Smooth muscle cell (in vitro differentiated cells): ENCODE results near the gene PDLIM5. TPM values are rescaled to one million over a fixed set of nuclear protein-coding genes. Genes with fewer than 3 reads are reported as not detected.
A peak's percentile ranks its signal among the peaks of the same experiment; 100 is the strongest.

Experiments
- DNase-seq: peaks from one replicate; lab custom pipeline; 2025; ENCODE audit not compliant: unreplicated experiment; lab: John Stamatoyannopoulos, UW
- H2AFZ ChIP-seq: fragments of 200-600 bp; sonication (generic); 2 replicates; pipeline ENCODE4 v1.6.0; 2016; ENCODE audit warnings: antibody characterized with exemption, low read depth, mild to moderate bottlenecking
- H3F3A ChIP-seq: fragments of 200-600 bp; sonication (generic); 2 replicates; pipeline ENCODE4 v1.6.0; 2017; ENCODE audit warnings: antibody characterized with exemption, low read depth
- H3K27ac ChIP-seq: fragments of 200-600 bp; sonication (generic); 2 replicates; pipeline ENCODE4 v1.5.1; 2016; ENCODE audit warnings: low read depth, mild to moderate bottlenecking
- H3K27me3 ChIP-seq: fragments of 200-600 bp; sonication (generic); 2 replicates; pipeline ENCODE4 v1.6.1; 2016; ENCODE audit warnings: low read depth, mild to moderate bottlenecking
- H3K36me3 ChIP-seq: fragments of 200-600 bp; sonication (generic); 2 replicates; pipeline ENCODE4 v1.5.1; 2016; ENCODE audit warnings: low read depth
- H3K4me1 ChIP-seq: fragments of 200-600 bp; sonication (generic); 2 replicates; pipeline ENCODE4 v1.5.1; 2016; ENCODE audit warnings: low read depth
- H3K4me2 ChIP-seq: fragments of 200-600 bp; sonication (generic); 2 replicates; pipeline ENCODE4 v1.6.0; 2016; ENCODE audit warnings: mild to moderate bottlenecking
- H3K4me3 ChIP-seq: fragments of 200-600 bp; sonication (generic); 2 replicates; pipeline ENCODE4 v1.5.1; 2016; ENCODE audit warnings: mild to moderate bottlenecking
- H3K79me2 ChIP-seq: fragments of 200-600 bp; sonication (generic); 2 replicates; pipeline ENCODE4 v1.6.0; 2016; ENCODE audit warnings: low read depth, mild to moderate bottlenecking
- H3K9ac ChIP-seq: fragments of 200-600 bp; sonication (generic); 2 replicates; pipeline ENCODE4 v1.6.0; 2016; ENCODE audit warnings: low read depth
- H3K9me3 ChIP-seq: fragments of 200-600 bp; sonication (generic); replicated peaks from 2 replicates; pipeline ENCODE4 v1.5.1; 2016; ENCODE audit warnings: low read depth
- H4K20me1 ChIP-seq: fragments of 200-600 bp; sonication (generic); 2 replicates; pipeline ENCODE4 v1.6.0; 2016; ENCODE audit warnings: low read depth
- WGBS: methylation state at CpG from one replicate; pipeline ENCODE4 v1.1.7; 2016; ENCODE audit warnings: low lambda C conversion rate; 5-methylcytosine and 5-hydroxymethylcytosine counted together
- polyA plus RNA-seq: library from polyadenylated mRNA; unstranded; fragments of >200 nt; fragmentation: Nextera tagmentation; extraction: Ambion mirVana; gene quantifications from 2 replicates; pipeline ENCODE4 v1.2.1, GENCODE V29; 2016
- total RNA-seq: library from RNA; depleted of rRNA; stranded (reverse); fragments of >200 nt; gene quantifications from 2 replicates; pipeline ENCODE4 v1.2.3, GENCODE V29; 2014
- TF ChIP-seq, protein P1 (sequence below): fragments of 200-600 bp; sonication (generic); IDR thresholded peaks from 2 replicates; pipeline ENCODE4 v1.5.1; 2017; ENCODE audit warnings: borderline replicate concordance, mild to moderate bottlenecking, antibody characterized with exemption; ENCODE audit not compliant: insufficient read depth, poor library complexity, severe bottlenecking

Gene PDLIM5
- total and polyA plus RNA-seq, 2 experiments from 2014 or later = 129 to 150 TPM

DNA sequence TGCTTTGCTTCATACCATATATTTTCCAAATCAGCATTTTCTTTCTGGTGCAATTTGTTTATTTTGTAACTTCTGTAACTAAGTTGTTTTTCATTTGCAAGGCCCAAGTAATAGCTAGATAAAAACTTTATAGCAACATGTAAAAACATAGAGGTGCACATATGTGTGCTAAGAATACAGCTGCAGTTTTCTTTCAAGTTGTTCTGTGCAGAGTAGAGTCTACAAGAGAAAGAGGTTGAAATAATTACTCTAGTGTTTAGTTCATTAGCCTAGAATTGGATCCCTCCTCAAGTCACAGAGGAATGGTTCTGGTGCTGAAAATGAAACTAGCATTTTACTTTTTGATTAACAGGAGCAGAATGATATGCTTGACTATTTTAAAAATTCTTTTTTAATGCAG is 32.2 kb upstream of the PDLIM5 start:
- no peaks in the 10 kb centered on the region for H3K36me3 ChIP-seq
- no peak for DNase-seq
- H3K9me3 ChIP-seq = no peaks in the 10 kb centered on the region
- no peaks in the 10 kb centered on the region for H3K79me2 ChIP-seq
- peaks cover 4% of the 10 kb centered on the region for H3K4me1 ChIP-seq
- H3K4me3 ChIP-seq = no peak overlapping the region
- no peaks in the 10 kb centered on the region for H3F3A ChIP-seq
- no peaks in the 10 kb centered on the region for H3K27me3 ChIP-seq
- H3K9ac ChIP-seq = no peak overlapping the region
- TF ChIP-seq, protein P1, sequence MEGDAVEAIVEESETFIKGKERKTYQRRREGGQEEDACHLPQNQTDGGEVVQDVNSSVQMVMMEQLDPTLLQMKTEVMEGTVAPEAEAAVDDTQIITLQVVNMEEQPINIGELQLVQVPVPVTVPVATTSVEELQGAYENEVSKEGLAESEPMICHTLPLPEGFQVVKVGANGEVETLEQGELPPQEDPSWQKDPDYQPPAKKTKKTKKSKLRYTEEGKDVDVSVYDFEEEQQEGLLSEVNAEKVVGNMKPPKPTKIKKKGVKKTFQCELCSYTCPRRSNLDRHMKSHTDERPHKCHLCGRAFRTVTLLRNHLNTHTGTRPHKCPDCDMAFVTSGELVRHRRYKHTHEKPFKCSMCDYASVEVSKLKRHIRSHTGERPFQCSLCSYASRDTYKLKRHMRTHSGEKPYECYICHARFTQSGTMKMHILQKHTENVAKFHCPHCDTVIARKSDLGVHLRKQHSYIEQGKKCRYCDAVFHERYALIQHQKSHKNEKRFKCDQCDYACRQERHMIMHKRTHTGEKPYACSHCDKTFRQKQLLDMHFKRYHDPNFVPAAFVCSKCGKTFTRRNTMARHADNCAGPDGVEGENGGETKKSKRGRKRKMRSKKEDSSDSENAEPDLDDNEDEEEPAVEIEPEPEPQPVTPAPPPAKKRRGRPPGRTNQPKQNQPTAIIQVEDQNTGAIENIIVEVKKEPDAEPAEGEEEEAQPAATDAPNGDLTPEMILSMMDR = no peak
- H3K4me2 ChIP-seq = peak overlapping the region; percentile 66
- no peaks in the 10 kb centered on the region for H4K20me1 ChIP-seq
- H2AFZ ChIP-seq = no peak overlapping the region
- peak overlapping the region; percentile 5 for H3K27ac ChIP-seq

DNA sequence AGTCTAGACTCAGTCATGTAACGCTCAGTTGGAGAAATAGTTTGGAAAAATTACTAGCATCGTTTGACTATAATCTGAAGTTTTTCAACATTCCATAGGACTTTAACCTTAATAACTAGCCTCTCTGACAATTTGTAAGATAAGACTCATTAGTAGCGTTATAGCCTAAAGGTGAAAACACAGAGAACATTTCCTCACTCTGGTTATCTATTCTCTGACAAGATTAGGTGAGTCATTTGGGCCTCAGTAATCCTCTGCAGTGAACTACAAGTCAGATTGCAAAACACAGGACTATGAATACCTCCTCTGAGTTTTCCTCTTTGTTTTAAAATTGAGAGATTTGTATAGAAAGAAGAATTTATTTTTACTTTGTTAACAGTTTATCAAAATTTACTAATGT is 31.8 kb upstream of the PDLIM5 start:
- no peak overlapping the region for H3K9ac ChIP-seq
- DNase-seq = no peak
- H2AFZ ChIP-seq = no peak overlapping the region
- no peaks in the 10 kb centered on the region for H4K20me1 ChIP-seq
- H3K9me3 ChIP-seq = no peaks in the 10 kb centered on the region
- H3K27me3 ChIP-seq = no peaks in the 10 kb centered on the region
- 23% methylated on average over 3 of the region's 3 CpGs for WGBS
- H3K4me2 ChIP-seq = peak overlapping the region; percentile 66
- H3K4me1 ChIP-seq = peaks cover 4% of the 10 kb centered on the region
- H3K36me3 ChIP-seq = no peaks in the 10 kb centered on the region
- H3K27ac ChIP-seq = peak overlapping the region; percentile 5
- TF ChIP-seq, protein P1 = no peak
- H3K4me3 ChIP-seq = no peak overlapping the region
- H3F3A ChIP-seq = no peaks in the 10 kb centered on the region
- H3K79me2 ChIP-seq = no peaks in the 10 kb centered on the region

DNA sequence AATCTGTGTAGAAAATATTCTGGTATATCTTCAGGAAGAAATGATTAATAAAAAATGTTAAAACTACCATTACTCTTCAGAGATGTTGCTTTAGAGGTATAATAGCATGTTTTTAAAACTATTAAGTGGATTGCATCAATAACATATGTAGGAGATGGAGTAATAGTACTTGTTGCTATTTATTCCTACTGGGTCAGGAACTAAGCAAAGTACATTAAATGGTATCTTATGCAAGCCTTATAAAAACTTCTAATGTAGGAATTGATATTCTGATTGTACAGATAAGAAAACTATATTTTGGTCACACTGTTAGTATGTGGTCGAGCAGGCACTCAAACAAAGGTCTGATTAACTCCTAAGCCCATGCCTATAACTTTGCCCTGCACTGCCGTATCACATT is 31.4 kb upstream of the PDLIM5 start:
- H3F3A ChIP-seq = no peaks in the 10 kb centered on the region
- no peaks in the 10 kb centered on the region for H3K36me3 ChIP-seq
- H3K27ac ChIP-seq = peak overlapping the region; percentile 5
- no peak overlapping the region for H3K4me3 ChIP-seq
- no peak for DNase-seq
- H3K4me1 ChIP-seq = peaks cover 4% of the 10 kb centered on the region
- 53% methylated on average over 2 of the region's 2 CpGs for WGBS
- H3K79me2 ChIP-seq = no peaks in the 10 kb centered on the region
- no peaks in the 10 kb centered on the region for H3K27me3 ChIP-seq
- H2AFZ ChIP-seq = no peak overlapping the region
- no peak overlapping the region for H3K9ac ChIP-seq
- H3K4me2 ChIP-seq = peak overlapping the region; percentile 66
- TF ChIP-seq, protein P1 = no peak
- H3K9me3 ChIP-seq = no peaks in the 10 kb centered on the region
- H4K20me1 ChIP-seq = no peaks in the 10 kb centered on the region

DNA sequence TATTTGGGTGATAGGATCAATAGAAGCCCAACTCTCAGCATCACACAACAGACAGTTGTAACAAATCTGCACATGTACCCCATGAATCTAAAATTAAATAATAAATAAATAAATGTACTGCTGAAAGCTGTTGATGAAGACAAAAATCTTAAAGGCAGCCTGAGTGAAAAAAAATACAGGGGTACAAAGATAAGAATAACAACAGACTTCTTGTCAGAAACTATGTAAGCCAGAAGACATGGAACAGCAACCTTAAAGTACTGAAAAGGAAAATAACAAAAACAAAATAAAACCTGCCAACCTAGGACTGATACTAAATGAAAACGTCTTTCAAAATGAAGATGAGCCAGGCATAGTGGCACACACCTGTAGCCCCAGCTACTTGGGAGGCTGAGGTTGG is 25.0 kb upstream of the PDLIM5 start:
- Histone ChIP-seq H3K27ac (no peak overlapping the region), H3K4me1 (no peaks in the 10 kb centered on the region), H3K9ac (no peak overlapping the region), H3K4me3 (no peak overlapping the region), H3K36me3 (no peaks in the 10 kb centered on the region), H3K4me2 (no peak overlapping the region), H2AFZ (no peak overlapping the region), H4K20me1 (no peaks in the 10 kb centered on the region), H3K27me3 (no peaks in the 10 kb centered on the region), H3K9me3 (peaks cover 6% of the 10 kb centered on the region), H3F3A (no peaks in the 10 kb centered on the region), H3K79me2 (no peaks in the 10 kb centered on the region)
- WGBS = 68% methylated on average over 1 of the region's 1 CpG
- TF ChIP-seq, protein P1 = no peak
- no peak for DNase-seq
